Panc1 (cell line): Measurements from ENCODE around the gene NR1I2. TPM values are rescaled to one million over a fixed set of nuclear protein-coding genes. Genes with fewer than 3 reads are reported as not detected.

ENCODE experiments used
- ATAC-seq: fragments of 200-7000 bp; cut with Tn5 transposase; 2 replicates; pipeline ENCODE4 v1.9.1; 2020; ENCODE audit warnings: mild to moderate bottlenecking, moderate library complexity
- BruUV-seq: library from RNA; stranded (reverse); fragments of 400-500 nt; replicated peaks from 2 replicates; lab custom pipeline; 2021; lab: Mats Ljungman, UMichigan
- CTCF ChIA-PET: fragments of 300-600 bp; sonication (Branson Sonifier 250); formaldehyde crosslinking; loops from one replicate; lab custom pipeline; 2022; ENCODE audit warnings: antibody characterized with exemption; lab: Charles Lee
- POLR2A ChIA-PET: fragments of 300-600 bp; sonication (Branson Sonifier 250); formaldehyde crosslinking; loops from one replicate; lab custom pipeline; 2022; ENCODE audit warnings: antibody characterized with exemption; lab: Charles Lee
- DNase-seq: peaks from one replicate; pipeline ENCODE4 v3.0.0-alpha.2; 2010; ENCODE audit warnings: low read depth, low spot score
- H3K27ac ChIP-seq: 2 replicates; pipeline ENCODE4 v1.5.1; 2011; ENCODE audit warnings: mild to moderate bottlenecking, low read length, inconsistent platforms
- H3K27me3 ChIP-seq: fragments of 200-500 bp; sonication (Bioruptor generic); 2 replicates; pipeline ENCODE4 v1.6.0; 2014; ENCODE audit warnings: low read length, inconsistent platforms; ENCODE audit not compliant: control insufficient read depth, insufficient read depth
- H3K36me3 ChIP-seq: fragments of 200-500 bp; sonication (Bioruptor generic); 2 replicates; pipeline ENCODE4 v1.5.1; 2014; ENCODE audit warnings: inconsistent platforms, mild to moderate bottlenecking, low read length, moderate library complexity; ENCODE audit not compliant: control insufficient read depth, insufficient read depth
- H3K4me1 ChIP-seq: 2 replicates; pipeline ENCODE4 v1.5.1; 2011; ENCODE audit warnings: inconsistent platforms, mild to moderate bottlenecking, low read length, moderate library complexity; ENCODE audit not compliant: control insufficient read depth, insufficient read depth
- H3K4me3 ChIP-seq, 2 experiments: 2 replicates each; pipeline ENCODE4 v1.5.1; 2011 to 2012; ENCODE audit warnings: low read depth in 2 of 2, low read length in 2 of 2, mild to moderate bottlenecking in 2 of 2, inconsistent platforms in 1 of 2, moderate library complexity in 1 of 2
- H3K9me3 ChIP-seq: fragments of 200-500 bp; sonication (Bioruptor generic); 2 replicates; pipeline ENCODE4 v1.5.1; 2014; ENCODE audit warnings: low read depth, mild to moderate bottlenecking, inconsistent platforms, low read length, moderate library complexity; ENCODE audit not compliant: control insufficient read depth, insufficient read depth
- CTCF ChIP-seq: fragments of 450-650 bp; IDR thresholded peaks from 2 replicates; pipeline ENCODE4 v1.5.1; 2017; ENCODE audit warnings: mild to moderate bottlenecking
- POLR2AphosphoS5 ChIP-seq: IDR thresholded peaks from 2 replicates; pipeline ENCODE4 v1.6.1; 2012; ENCODE audit warnings: mild to moderate bottlenecking, low read depth, low read length, moderate library complexity
- REST ChIP-seq, 2 experiments: IDR thresholded peaks; 2 replicates each; pipeline ENCODE4 v1.6.1; 2011 to 2012; ENCODE audit warnings: low read depth in 2 of 2, control low read depth in 1 of 2, low read length in 1 of 2, mild to moderate bottlenecking in 1 of 2, moderate library complexity in 1 of 2; ENCODE audit not compliant: insufficient read depth in 1 of 2
- SIN3A ChIP-seq: IDR thresholded peaks from 2 replicates; pipeline ENCODE4 v1.6.1; 2012; ENCODE audit warnings: low read depth, mild to moderate bottlenecking, low read length, moderate library complexity, borderline replicate concordance; ENCODE audit not compliant: insufficient read depth
- TCF7L2 ChIP-seq: IDR thresholded peaks from 2 replicates; pipeline ENCODE4 v1.6.1; 2011; ENCODE audit warnings: mild to moderate bottlenecking, low read depth, low read length, inconsistent platforms
- in situ Hi-C: cut with HindIII; loops from 2 replicates; pipeline ENCODE4 v1.10.0; 2016; ENCODE audit warnings: low sequenced_read_pairs, low pct_unique_long_range_greater_than_20kb
- intact Hi-C: fragments of 100-400 bp; cut with micrococcal nuclease; formaldehyde crosslinking; loops from one replicate; pipeline ENCODE4 v1.10.0; 2022; ENCODE audit not compliant: unreplicated experiment
- total RNA-seq: library from RNA; stranded (reverse); gene quantifications from one replicate; pipeline ENCODE4 v1.2.1, GENCODE V29; 2021; ENCODE audit not compliant: unreplicated experiment

NR1I2 gene
- total RNA-seq, 1 experiment from 2014 or later, result not detected

GRCh38 chr3:119829420-119829819, 47.5 kb downstream of the NR1I2 start:
- no TSS peak for BruUV-seq
- H3K9me3 ChIP-seq, result no peaks in the 10 kb centered on the region
- H3K27ac ChIP-seq, result no peak overlapping the region
- H3K27me3 ChIP-seq, result no peaks in the 10 kb centered on the region
- no peak overlapping the region for H3K4me3 ChIP-seq
- DNase-seq, result no peak
- ChIA-PET CTCF (no interaction called here), POLR2A (no interaction called here)
- H3K36me3 ChIP-seq, result no peaks in the 10 kb centered on the region
- in situ Hi-C loops, result no loop called here
- no peak for ATAC-seq
- no peaks in the 10 kb centered on the region for H3K4me1 ChIP-seq
- TF ChIP-seq SIN3A (no peak), POLR2AphosphoS5 (no peak), REST (IDR thresholded peaks at IDR 0.05; ENCODE audit: insufficient read depth in 1 of 2, low read depth in 2 of 2, low read length in 1 of 2) (no peak), CTCF (no peak), TCF7L2 (no peak)
- intact Hi-C loops, result no loop called here

GRCh38 chr3:119831022-119831421, 49.1 kb downstream of the NR1I2 start:
- Histone ChIP-seq H3K4me3 (no peak overlapping the region), H3K27me3 (no peaks in the 10 kb centered on the region), H3K27ac (no peak overlapping the region), H3K9me3 (no peaks in the 10 kb centered on the region), H3K36me3 (no peaks in the 10 kb centered on the region), H3K4me1 (no peaks in the 10 kb centered on the region)
- intact Hi-C loops (no loop called here), in situ Hi-C loops (no loop called here)
- DNase-seq (no peak), ATAC-seq (no peak)
- no peak for TF ChIP-seq REST (IDR thresholded peaks at IDR 0.05; ENCODE audit: insufficient read depth in 1 of 2, low read depth in 2 of 2, low read length in 1 of 2)
- no peak for TF ChIP-seq TCF7L2
- TF ChIP-seq POLR2AphosphoS5, result no peak
- peak; percentile 56; the same call in 1 of the 2 replicates for TF ChIP-seq CTCF
- TF ChIP-seq SIN3A, result no peak
- ChIA-PET CTCF (interaction anchor here (0.7 to 1.0 kb wide), 3 partner anchors 35 to 475 kb away, joined by 3 to 11 read pairs (median 3); no protein-coding TSS in a partner anchor), POLR2A (no interaction called here)
- no TSS peak for BruUV-seq
